Esophagus squamous epithelium (tissue), 5 donors: Measurements from ENCODE around the gene RSBN1L. TPM values are rescaled to one million over a fixed set of nuclear protein-coding genes. Genes with fewer than 3 reads are reported as not detected.

Experiments used
- DNase-seq: peaks from one replicate; lab custom pipeline; 2025; lab: John Stamatoyannopoulos, UW
- H3K27ac ChIP-seq, 4 donors: fragments of 200-600 bp; sonication (generic); one replicate each; pipeline ENCODE4 v1.5.1; 2016 to 2019; ENCODE audit warnings: mild to moderate bottlenecking in 1 of 4
- H3K27me3 ChIP-seq, 4 donors: fragments of 200-600 bp; sonication (generic); 1 replicate in 3 of 4; 2 replicates in 1 of 4; pipeline versions ENCODE4 v1.5.1 to v1.6.0; 2017 to 2021; ENCODE audit warnings: antibody characterized with exemption in 1 of 4
- H3K36me3 ChIP-seq, 3 donors: fragments of 200-600 bp; sonication (generic); one replicate each; pipeline ENCODE4 v1.5.1; 2016 to 2019
- H3K4me1 ChIP-seq, 3 donors: fragments of 200-600 bp; sonication (generic); one replicate each; pipeline ENCODE4 v1.5.1; 2017 to 2019
- H3K4me3 ChIP-seq, 4 donors: fragments of 200-600 bp; sonication (generic); 1 replicate in 3 of 4; 2 replicates in 1 of 4; pipeline ENCODE4 v1.5.1; 2016 to 2019; ENCODE audit warnings: mild to moderate bottlenecking in 2 of 4, moderate library complexity in 1 of 4
- H3K9me3 ChIP-seq, 3 donors: fragments of 200-600 bp; sonication (generic); one replicate each; pipeline ENCODE4 v1.5.1; 2016 to 2019
- CTCF ChIP-seq, 6 experiments: fragments of 450-650 bp in 4 of 6; fragments of 200-600 bp in 2 of 6; sonication (generic) in 2 of 6; IDR thresholded peaks; one replicate each; pipeline ENCODE4 v1.5.1; 2016 to 2019; ENCODE audit warnings: antibody characterized with exemption in 6 of 6, mild to moderate bottlenecking in 4 of 6, moderate library complexity in 4 of 6
- POLR2A ChIP-seq, 4 donors: fragments of 450-650 bp; IDR thresholded peaks; one replicate each; pipeline ENCODE4 v1.6.1; 2017; ENCODE audit warnings: antibody characterized with exemption in 4 of 4, mild to moderate bottlenecking in 4 of 4, moderate library complexity in 3 of 4
- WGBS, 2 donors: methylation state at CpG; one replicate each; pipeline ENCODE4 v1.1.5; 2018; 5-methylcytosine and 5-hydroxymethylcytosine counted together
- intact Hi-C: fragments of 100-400 bp; cut with DNase I; formaldehyde crosslinking; loops from one replicate; pipeline ENCODE4 v1.15.0; 2022
- total RNA-seq, 4 donors: library from RNA; depleted of rRNA; stranded (reverse); fragments of >200 nt; gene quantifications; one replicate each; pipeline ENCODE4 v1.1.0, GENCODE V29; 2016
- donor health status: DM: yes; HTN: yes; CAD: no.

RSBN1L gene
- total RNA-seq, 4 donors from 2014 or later = 10.8 to 22.9 (median 14.1) TPM

GRCh38 chr7:77747178-77747577, 50.9 kb downstream of the RSBN1L start:
- 56 to 66% methylated on average over 2 of the region's 2 CpGs for WGBS, 2 donors
- Histone ChIP-seq H3K4me3 (no peak overlapping the region), H3K4me1 (peaks cover 0 to 18% (median 0%) of the 10 kb centered on the region in 3 donors), H3K27me3 (no peaks in the 10 kb centered on the region), H3K27ac (no peak overlapping the region), H3K9me3 (no peaks in the 10 kb centered on the region), H3K36me3 (peaks cover 0 to 55% (median 0%) of the 10 kb centered on the region in 3 donors)
- intact Hi-C loops = no loop called here
- no peak for DNase-seq
- TF ChIP-seq CTCF (IDR thresholded peaks at IDR 0.05) = no peak
- no peak for TF ChIP-seq POLR2A (IDR thresholded peaks at IDR 0.05)

- no peak for DNase-seq
- Histone ChIP-seq H3K27ac (no peak overlapping the region), H3K27me3 (no peaks in the 10 kb centered on the region), H3K4me1 (peaks cover 0 to 23% (median 0%) of the 10 kb centered on the region in 3 donors), H3K36me3 (peaks cover 0 to 50% (median 0%) of the 10 kb centered on the region in 3 donors), H3K4me3 (no peak overlapping the region), H3K9me3 (no peaks in the 10 kb centered on the region)
- TF ChIP-seq POLR2A (IDR thresholded peaks at IDR 0.05) (no peak), CTCF (IDR thresholded peaks at IDR 0.05) (no peak)
- intact Hi-C loops = no loop called here
- WGBS, 2 donors = 54 to 58% methylated on average over 1 of the region's 1 CpG
Observed at GRCh38 chr7:77747718-77748117, 51.5 kb downstream of the RSBN1L start.

- 44 to 58% methylated on average over 2 of the region's 2 CpGs for WGBS, 2 donors
- H3K36me3 ChIP-seq = peaks cover 0 to 46% (median 0%) of the 10 kb centered on the region in 3 donors
- no peak overlapping the region for H3K4me3 ChIP-seq
- intact Hi-C loops = no loop called here
- DNase-seq = no peak
- H3K27ac ChIP-seq = no peak overlapping the region
- H3K4me1 ChIP-seq = peaks cover 0 to 22% (median 0%) of the 10 kb centered on the region in 3 donors
- no peak for TF ChIP-seq POLR2A (IDR thresholded peaks at IDR 0.05)
- TF ChIP-seq CTCF (IDR thresholded peaks at IDR 0.05) = no peak
- H3K9me3 ChIP-seq = no peaks in the 10 kb centered on the region
- no peaks in the 10 kb centered on the region for H3K27me3 ChIP-seq
Observed at GRCh38 chr7:77752016-77752415, 55.8 kb downstream of the RSBN1L start.

- intact Hi-C loops = no loop called here
- no peak overlapping the region for H3K27ac ChIP-seq
- peaks cover 0 to 22% (median 0%) of the 10 kb centered on the region in 3 donors for H3K4me1 ChIP-seq
- DNase-seq = no peak
- no peak overlapping the region for H3K4me3 ChIP-seq
- 62 to 76% methylated on average over 1 of the region's 1 CpG for WGBS, 2 donors
- no peak for TF ChIP-seq POLR2A (IDR thresholded peaks at IDR 0.05)
- TF ChIP-seq CTCF (IDR thresholded peaks at IDR 0.05) = no peak
- no peaks in the 10 kb centered on the region for H3K27me3 ChIP-seq
- H3K36me3 ChIP-seq = peaks cover 0 to 46% (median 0%) of the 10 kb centered on the region in 3 donors
- H3K9me3 ChIP-seq = no peaks in the 10 kb centered on the region
Observed at GRCh38 chr7:77753173-77753572, 56.9 kb downstream of the RSBN1L start.

GRCh38 chr7:77757589-77757988, 61.3 kb downstream of the RSBN1L start:
- Histone ChIP-seq H3K36me3 (peaks cover 0 to 12% (median 0%) of the 10 kb centered on the region in 3 donors), H3K27me3 (no peaks in the 10 kb centered on the region), H3K4me3 (no peak overlapping the region), H3K27ac (no peak overlapping the region), H3K9me3 (no peaks in the 10 kb centered on the region), H3K4me1 (peaks cover 0 to 33% (median 4%) of the 10 kb centered on the region in 3 donors)
- TF ChIP-seq CTCF (IDR thresholded peaks at IDR 0.05) (no peak), POLR2A (IDR thresholded peaks at IDR 0.05) (no peak)
- intact Hi-C loops = loop anchor here (5.0 kb wide), 1 partner anchor 105 kb away; no protein-coding TSS in a partner anchor
- no peak for DNase-seq
- WGBS, 2 donors = 4 to 5% methylated on average over 1 of the region's 1 CpG
